IPS-NIHi11 (cell line): ENCODE data around the gene ADGRB3.
A peak's percentile ranks its signal among the peaks of the same experiment; 100 is the strongest.
"Not testable (repeated sequence)": the region's sequence is repeated elsewhere in the genome, so short reads cannot be mapped to it uniquely, and the experiment has no call there.

Experiments
- DNase-seq: peaks from one replicate; pipeline ENCODE4 v3.0.0; 2012; ENCODE audit warnings: mixed read lengths, low spot score

The ADGRB3 gene

DNA sequence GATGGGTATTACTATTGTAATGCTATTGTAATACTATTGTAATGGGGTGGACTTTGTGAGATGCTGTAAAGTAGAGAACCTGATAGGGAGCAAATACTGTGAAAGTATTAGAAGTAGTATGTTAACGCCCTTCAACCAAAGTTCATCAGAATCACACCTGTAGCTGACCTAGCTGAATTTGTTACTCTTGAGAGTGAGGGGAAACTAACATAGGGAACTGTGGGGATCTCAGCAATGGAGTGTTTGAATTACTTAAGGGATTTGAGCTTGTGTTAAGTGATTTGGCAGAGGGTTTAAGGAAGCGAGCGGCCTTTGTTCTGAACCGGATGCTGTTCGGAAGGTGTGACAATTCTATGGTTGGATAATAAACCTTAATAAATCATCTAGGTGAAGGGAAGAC lies 312.6 kb downstream of the ADGRB3 start:
- DNase-seq, result no peak

DNA sequence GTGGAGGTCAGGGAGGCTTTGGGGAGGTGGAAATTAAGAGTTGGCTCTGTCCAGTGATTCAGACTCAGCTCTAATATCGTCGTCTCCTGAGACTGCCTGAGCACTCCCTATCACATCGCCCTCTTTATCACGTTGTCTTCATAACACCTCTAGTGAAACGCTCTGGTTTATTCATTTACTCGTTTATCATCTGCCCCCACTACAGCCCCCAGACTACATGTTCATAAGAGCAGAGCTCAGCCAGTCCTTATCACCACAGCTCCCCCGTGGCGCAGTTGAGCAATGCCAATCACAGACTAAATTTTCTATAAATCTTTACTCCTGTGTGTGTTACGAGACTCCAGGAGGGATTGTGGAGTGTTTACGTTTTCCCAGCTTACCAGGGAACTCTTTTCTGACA lies 316.2 kb downstream of the ADGRB3 start:
- no peak for DNase-seq

DNA sequence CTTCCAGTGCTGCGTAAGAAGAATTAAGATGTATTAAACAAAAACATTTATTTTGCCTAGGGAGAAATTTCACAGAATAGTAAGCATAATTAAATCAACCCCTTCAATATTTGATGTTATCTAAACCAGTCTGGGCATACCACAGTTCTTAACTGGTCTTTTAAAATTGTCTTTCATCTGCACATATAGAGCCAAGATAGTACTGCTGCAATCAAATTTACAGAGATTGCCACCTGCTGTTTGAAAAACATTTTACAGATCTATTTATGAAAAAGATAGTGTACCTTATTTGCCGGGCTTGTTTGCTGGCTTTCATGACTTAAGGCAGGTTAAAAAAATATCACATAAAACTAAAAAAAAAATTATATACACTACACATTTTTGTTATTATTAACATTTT lies 323.2 kb downstream of the ADGRB3 start:
- DNase-seq, result no peak

DNA sequence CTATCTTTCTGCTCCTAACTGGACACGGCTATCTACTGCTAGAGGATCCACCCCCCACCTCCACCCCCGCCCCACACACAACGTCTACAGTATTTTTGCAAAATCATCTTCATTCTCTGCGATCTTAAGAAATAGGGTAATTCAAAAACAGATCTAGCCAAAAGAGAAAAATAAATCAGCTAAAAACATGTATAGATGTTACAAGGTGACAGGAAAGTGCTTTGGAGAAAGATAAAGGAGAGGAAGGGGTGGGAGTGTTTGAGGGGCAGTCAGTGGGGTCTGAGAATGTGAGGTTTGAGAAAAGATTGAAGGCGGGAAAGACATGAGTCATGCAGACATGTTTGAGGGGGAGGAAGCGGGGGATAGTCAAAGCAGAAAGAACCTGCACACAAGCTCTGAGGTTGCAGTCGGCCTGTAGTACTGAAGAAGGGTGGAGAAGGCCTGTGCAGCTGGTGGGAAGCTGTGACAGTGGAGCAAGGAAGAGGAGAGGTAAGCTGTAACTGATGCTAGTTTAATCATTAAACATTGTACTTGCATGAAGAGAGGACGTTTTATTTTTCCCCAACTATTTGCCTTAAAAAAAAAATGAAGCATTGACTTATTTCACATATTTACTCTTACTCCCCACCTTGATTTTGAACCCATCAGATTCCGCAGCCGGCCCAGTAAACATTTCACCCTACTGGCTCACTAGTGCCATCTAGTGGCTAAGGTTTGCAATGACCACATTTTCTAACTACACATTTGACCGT lies 332.6 kb downstream of the ADGRB3 start:
- DNase-seq, result peak; percentile 76

DNA sequence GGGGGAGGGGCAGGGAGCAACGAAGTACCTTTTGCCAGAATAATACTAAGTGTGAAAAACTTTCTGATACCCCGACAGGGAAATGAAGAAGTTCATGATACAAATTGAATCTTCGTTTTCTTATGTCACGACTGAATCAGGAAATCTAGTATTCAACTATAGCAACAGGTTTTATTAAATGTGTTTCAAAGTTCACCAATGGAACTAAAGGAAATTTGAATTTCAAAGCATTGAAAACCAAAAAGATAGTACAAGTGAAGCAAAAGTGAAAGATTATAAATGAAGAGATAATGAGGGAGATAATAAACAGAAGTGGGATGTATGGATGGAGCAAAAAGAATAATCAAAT lies 333.2 kb downstream of the ADGRB3 start:
- DNase-seq, result no peak

DNA sequence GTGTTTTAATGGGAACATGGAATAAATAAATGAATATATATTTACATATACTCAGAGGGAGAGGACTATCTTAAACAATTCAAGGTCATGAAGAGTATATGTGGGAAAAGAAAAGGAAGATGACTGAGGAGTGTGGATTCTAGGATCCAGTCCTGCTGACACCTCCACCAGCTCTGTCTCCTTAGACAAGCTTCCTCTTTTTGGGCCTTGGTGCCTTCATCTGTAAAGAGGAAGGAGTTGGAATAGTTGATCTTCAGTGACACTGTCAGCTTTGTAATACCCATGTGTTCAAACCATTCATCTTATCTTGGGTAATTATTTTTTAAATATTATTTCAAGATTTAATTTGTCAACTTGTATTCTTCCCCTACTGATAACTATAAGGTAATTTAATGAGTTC lies 338.0 kb downstream of the ADGRB3 start:
- no peak for DNase-seq

DNA sequence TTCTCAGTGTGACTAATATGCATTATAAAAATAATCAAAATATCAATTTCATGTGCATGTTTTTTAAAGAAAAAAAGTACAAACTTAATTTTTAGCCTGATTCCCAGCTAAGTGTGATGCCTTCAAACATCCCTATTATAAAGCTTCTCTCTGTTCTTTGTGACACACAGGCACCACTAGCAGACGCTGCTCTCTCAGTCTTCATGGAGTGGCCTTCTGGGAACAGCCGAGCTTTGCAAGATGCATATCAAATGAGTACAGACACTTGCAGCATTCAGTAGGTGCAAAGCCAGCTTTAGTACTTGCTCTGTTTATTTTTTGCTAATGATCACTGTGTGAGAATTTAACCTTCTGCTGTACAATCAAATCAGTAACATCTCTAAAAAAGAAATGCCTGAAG lies 340.0 kb downstream of the ADGRB3 start:
- DNase-seq, result peak; percentile 25

DNA sequence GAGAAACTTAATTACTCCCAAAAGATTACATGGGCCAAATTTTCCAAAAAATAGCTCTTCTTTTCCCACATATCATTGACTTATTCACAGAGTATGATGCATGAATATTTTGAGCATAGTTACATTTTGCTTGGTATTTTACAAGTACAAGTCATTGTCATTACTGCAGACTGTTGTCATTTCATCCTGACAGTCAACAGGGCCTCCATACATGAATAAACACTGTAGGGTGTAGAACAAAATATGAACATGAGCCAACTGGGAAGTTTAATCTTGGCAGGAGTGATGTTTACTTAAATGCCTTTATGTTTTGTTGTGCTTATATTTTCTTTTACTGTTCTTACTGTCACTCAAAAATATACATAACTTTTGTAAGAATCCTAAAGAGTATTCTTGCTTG lies 340.7 kb downstream of the ADGRB3 start:
- no peak for DNase-seq

DNA sequence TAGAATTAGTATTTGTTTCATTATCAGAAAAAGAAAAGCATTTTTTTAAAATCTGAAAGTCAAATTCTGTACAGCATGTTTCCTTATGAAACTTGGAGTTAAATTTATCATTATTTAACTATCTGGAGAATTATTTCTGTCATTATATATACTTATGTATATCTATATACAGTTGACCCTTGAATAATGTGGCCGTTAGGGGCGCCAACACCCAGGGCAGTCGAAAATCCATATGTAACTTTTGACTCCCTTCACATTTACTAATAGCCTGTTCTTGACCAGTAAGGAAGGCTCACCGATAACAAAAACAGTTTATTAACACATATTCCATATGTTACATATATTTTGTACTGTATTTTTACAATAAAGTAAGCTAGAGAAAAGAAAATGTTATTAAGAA lies 341.2 kb downstream of the ADGRB3 start:
- no peak for DNase-seq

DNA sequence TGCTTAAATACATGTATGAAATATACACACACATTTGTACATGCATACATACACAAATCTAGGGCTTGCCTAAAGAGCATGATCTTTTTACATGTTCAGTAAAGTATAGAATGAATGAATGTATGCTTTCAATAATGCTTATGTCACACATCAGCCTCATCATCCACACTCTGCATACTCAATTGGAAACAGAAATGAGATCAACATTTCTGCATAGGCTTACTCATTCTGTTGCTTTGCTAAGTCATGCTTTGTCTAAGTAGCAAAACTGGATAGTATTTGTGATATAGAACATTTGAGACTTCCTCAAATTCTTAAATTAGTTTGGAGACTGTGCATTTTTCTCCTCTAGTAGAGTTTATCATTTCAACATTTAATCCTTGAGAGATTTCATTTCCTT lies 343.3 kb downstream of the ADGRB3 start:
- no peak for DNase-seq

DNA sequence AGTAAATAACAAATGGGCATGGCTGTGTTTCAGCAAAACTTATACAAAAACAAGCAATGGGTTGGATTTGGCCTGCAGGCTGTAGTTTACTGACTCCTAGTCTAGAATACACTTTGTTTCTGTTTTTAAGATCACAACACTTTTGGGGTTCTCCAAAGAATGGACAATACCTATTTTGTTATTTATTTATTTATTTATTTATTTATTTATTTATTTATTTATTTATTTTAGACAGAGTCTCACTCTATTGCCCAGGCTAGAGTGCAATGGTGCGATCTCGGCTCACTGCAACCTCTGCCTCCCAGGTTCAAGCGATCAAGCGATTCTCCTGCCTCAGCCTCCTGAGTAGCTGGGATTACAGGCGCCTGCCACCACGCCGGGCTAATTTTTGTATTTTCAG lies 346.6 kb downstream of the ADGRB3 start:
- not testable (repeated sequence) for DNase-seq

DNA sequence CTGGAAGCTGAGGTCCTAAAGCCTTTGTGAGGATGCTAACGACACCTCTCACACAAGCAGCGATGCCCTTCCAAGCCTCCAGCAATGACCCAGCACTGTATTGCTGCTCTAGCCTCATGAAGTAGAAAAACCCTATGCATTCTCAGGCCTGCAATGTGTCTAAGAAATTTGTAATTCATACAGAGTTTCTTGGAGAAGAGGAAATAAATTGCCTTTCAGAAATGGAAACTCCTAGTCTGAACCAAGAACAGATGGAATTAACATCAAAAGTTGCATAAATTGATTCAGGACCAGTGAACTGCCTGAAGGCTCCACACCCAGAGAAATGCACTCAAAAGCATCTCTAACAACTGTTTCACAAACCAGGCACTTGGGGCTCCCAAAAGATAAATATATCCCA lies 353.6 kb downstream of the ADGRB3 start:
- no peak for DNase-seq

DNA sequence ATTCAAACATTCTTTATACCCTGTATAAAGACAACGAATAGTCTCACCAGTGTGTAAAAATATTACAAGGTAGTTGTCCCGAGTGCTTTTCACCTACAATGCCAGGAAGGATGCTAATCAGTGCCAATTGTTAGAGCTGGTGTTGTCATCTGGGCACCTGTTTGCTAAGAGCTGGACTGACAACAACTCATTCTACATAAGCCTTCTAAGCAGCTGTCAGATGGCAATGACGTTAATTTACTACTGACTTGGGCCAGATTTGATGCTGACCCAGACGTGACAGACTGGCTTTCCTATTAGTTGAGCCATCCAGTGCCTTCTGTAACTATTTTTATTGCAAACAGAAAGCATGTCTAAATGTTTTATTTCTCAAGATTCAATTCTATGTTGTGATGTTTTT lies 355.2 kb downstream of the ADGRB3 start:
- no peak for DNase-seq

DNA sequence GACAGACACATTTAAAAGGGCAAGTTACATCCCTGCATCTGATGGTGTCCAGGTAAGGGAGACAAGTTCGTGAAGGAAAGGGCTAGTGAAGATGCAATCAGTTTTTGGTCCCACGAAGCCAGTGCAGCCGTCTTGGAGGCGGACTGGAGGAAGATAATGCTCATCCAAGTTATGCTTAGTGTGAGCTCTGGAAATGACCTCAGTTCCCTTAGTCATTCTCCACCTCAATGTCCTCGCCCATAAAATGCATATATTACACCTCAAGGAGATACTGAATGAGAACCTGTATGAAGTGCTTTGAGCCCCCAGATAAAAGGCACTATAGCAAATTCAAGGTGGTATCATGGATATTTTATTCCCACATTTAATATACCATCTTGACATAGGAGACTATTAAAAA lies 358.8 kb downstream of the ADGRB3 start:
- DNase-seq, result no peak

DNA sequence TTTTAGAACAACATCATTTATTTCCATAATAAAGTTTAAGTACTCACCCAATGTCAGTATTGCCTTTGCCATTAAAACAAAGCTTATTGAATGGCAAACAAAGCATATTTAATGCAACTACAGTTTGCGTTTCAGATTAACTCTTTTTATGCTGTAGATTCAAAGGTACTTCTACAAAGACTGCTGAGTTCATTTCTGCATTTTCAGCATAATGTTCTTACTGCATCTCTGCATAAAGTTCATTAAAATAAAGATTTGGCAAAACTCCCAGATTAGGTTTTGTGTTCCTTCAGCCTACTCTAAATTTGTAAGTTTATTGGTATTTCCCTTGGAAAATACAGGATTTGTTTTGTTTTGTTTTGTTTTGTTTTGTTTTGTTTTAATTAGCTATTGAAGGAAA lies 359.4 kb downstream of the ADGRB3 start:
- no peak for DNase-seq

DNA sequence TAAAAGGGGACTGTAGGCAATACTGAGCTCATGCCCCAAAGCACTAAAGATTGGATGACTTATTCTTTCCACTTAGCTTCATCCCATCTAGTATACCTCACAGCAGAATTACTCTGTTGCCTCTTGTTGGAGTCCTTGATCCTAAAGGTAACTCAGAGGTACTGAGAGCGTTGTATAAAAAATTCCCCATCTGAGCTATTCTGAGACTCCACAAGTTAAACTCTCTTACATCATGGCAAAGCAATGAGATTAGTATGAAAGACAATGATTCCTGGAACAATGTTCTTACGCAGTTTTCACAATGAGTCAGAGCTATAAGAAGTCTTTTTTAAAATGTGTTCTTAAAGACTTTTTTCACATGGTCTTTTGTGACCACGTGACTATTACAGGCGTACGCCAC lies 370.1 kb downstream of the ADGRB3 start:
- no peak for DNase-seq

DNA sequence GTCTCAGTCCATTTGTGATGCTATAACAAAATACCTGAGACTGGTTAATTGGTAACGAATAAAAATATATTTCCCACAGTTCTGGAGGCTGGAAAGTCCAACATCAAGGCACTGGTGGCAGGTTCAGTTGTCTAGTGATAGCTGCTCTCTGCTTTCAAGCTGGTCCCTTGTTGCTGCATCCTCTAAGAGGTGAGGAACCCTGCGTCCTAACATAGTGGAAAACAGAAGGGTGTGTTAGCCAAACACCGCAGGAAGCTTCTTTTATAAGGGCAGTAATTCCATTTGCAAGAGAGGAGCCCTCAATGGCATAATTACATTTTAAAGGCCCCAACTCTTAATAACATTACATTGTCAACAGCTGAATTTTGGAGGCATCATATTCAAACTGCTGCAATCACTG lies 372.7 kb downstream of the ADGRB3 start:
- DNase-seq, result no peak

DNA sequence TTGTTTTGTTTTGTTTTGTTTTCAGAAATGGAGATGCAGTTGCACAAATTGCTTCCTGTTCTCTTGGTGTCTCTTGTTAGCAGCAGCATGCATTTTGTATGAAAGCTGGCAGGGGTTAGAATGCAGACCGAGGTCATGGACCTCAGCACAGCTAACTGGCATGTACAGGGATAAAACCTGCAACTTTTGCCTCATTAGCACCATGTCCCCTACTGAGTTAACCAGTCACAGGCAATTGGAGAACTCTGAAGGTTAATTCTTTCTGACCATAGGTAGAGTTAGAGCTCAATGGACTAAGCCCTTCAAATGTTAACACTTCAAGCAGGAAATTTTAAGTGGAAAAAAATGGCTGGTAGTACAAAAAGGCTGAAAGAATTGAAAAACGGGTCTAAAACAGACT lies 377.1 kb downstream of the ADGRB3 start:
- DNase-seq, result no peak

DNA sequence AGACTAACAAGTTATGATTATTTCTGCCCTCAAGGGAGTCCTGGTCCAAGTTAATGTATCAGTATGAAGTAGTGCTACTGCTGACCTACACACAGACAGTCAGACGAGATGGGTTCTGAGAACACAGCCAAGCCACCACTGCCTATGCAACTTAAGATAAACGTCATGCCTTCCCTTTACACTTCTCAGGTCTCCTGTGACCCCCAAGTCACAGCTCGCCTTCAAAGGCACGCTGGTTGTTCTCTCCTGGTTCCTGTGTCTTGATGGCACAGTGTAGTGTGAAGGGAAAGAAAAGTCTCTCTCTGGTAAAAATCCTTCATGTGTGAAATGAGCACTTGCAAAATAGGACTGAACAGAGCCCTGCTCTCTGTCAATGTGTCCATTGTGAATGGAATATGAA lies 377.8 kb downstream of the ADGRB3 start:
- no peak for DNase-seq

DNA sequence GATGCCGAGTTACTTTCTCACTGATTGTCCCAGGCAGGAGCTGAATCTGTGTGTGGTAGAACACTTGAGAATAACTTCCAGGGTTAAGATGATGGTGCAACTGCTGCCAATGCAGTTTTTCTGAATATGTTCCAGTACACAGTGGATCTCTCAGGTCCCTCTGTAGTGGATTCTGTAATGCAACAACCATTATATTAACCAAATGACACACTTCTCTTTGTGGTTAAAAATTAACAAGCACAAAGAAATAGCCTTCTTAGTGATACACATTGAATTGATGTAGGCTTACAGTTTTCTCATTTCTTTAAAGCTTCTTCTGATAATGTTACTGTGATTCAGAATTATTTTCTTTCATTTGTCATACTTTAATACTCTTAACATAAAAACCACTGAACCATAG lies 383.8 kb downstream of the ADGRB3 start:
- DNase-seq, result no peak

DNA sequence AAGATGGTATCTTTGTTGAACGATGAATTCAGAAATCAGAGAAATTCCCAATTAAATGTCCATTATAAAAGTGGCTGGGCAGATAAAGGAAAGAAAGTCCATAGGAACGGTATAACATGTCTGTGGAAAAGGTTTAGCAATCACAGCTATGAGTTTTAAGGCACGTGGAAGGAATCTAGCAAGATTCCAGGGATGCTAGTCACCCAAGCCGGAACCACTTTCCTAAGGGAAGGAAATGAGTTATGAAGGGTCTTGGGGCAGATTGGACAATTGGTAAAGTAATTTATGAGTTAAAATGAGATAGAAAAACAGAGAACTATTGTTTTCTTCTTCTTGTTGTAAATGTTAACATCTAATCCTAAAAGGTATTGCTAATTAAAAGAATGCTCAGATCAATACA lies 384.8 kb downstream of the ADGRB3 start:
- no peak for DNase-seq

DNA sequence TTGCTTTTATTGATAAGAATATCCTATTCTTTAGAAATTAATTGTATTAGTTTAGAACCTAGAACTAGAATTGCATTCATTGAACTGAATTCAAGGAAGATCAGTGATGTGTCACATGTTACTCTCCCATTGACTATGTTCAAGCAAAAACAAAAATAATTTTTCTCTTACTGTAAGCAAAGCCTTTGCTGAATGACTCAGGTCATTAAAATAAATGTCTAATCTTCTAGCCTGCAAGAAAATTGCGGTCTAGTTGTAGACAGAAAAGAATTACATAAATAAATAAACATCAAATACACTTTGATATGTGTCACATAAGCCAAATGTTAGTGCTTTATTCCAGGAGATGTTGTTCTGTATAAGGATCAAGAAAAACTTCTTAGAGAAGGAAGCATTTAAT lies 387.9 kb downstream of the ADGRB3 start:
- DNase-seq, result no peak

DNA sequence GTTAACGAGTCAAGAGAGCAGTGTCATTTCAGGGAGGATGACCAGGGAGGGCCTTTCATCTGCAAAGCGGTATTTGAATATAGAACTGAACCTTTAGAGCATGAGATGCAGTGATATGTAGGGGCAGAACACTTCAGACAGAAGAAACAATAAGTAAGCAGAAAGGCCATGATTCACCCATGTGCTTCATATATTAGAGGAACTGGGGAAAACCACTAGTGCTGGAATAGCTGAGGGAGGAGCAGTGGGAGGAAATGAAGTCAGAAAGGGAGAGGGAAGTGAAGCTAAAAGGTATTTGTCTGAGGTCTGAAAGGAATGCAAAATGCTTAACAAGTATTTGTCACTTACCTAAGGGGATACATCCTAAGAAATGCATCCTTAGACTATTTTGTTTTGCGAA lies 391.2 kb downstream of the ADGRB3 start:
- no peak for DNase-seq

DNA sequence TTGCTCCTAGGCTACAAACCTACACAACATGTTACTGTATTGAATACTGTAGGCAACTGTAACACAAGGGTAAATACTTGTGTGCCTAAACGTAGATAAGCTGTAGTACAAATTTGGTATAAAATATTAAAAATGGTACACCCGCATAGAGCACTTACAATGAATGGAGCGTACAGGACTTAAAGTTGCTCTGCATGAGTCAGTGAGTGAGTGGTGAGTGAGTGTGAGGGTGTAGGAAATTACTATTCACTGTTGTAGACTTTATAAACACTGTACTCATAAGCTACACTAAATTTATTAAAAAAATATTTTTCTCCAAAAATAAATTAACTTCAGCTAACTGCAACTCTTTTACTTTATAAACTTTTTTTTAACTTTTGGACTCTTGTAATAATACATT lies 391.6 kb downstream of the ADGRB3 start:
- no peak for DNase-seq

DNA sequence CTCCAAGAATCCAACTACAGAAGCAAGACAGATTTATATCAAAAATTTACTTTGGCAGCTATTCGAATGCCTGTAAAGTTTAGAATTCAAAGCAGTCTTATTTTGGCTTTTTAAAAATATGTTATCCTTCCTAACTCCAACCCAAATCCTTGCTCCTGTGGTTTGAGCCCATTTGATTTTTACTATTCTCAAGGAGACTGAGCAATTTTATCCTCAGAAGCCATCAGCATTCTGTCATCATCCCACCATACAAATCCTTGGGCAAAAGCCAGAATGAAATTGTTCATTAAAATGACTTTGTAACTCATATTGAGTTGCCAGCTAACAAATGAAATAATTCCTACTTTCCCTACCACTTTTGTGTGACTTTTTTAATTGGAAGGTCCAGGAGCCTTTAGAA lies 392.8 kb downstream of the ADGRB3 start:
- DNase-seq, result no peak
